DMS153 treated with DMSO at 0.1 percent for 48 hours (cell line): ENCODE data around the gene OR52K2.
"Not testable (repeated sequence)": the region's sequence is repeated elsewhere in the genome, so short reads cannot be mapped to it uniquely, and the experiment has no call there.

Source experiments
- DNase-seq: peaks from one replicate; lab custom pipeline; 2025; ENCODE audit not compliant: unreplicated experiment; lab: John Stamatoyannopoulos, UW

The OR52K2 gene

DNA sequence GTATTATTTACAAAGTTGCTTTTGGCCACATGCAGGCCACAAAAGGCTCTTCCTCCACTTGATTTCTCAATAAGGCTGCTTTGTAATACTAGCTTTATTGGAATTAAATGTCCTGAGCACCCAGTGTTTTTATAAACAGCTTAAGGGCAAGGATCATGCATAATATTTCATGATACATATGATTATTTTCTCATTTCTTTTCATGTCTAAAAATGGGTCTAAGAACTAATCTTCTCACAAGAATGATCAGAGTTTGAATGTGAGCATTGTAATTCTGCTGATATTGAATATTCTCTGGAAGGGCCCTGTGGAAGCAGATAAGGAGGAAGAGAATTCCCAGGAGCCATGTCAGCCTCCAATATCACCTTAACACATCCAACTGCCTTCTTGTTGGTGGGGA, at the start of gene OR52K2:
Gene OR52K2, plus strand, starts transcription at position 301 of the 400 bp plus-strand sequence. Its CDS starts 45 bp downstream, at position 346.
- DNase-seq, result no peak

DNA sequence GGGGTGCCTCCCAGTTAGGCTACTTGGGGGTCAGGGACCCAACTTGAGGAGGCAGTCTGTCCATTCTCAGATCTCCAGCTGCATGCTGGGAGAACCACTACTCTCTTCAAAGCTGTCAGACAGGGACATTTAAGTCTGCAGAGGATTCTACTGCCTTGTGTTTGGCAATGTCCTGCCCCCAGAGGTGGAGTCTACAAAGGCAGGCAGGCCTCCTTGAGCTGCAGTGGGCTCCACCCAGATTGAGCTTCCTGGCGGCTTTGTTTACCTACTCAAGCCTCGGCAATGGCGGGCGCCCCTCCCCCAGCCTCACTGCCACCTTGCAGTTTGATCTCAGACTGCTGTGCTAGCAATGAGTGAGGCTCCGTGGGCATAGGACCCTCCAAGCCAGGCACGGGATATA, 42.9 kb upstream of the OR52K2 start:
- DNase-seq, result not testable (repeated sequence)

DNA sequence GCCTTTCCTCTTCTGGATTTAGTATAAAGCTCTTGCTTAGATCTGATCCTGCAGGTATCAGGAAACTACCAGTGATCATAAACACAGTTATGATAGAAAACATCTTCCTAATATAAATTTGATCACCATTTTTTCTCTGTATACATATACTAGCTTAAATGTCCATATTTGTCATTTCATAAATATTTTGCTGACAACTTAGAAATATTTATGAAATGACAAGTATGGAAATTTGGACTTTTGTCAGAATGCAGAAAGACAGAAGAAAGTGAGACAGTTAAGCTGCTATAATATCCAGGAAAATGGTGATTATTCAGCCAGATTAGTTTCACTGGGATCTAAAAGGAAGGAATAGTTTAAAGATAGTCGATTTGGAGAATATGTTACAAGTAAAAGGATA, 32.8 kb upstream of the OR52K2 start:
- DNase-seq, result no peak

DNA sequence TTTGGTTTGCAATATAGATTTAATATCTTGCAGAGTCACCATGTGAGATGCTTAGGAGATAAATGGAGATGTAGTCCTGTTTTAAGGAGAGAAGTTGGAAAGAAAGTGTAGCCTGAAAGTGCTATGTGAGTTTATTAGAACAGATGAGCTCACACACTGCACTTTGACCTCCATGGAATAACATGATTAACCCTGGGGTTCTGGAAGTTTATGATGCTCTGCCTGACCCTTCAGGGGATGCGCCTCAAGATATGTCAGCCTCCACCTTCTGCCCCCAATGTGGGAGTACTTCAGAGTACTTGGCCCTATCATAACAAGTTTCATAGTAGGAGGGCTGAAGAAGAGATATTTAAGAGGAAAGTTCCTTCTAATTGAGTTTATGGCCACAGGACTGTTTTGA, 32.3 kb upstream of the OR52K2 start:
- no peak for DNase-seq

DNA sequence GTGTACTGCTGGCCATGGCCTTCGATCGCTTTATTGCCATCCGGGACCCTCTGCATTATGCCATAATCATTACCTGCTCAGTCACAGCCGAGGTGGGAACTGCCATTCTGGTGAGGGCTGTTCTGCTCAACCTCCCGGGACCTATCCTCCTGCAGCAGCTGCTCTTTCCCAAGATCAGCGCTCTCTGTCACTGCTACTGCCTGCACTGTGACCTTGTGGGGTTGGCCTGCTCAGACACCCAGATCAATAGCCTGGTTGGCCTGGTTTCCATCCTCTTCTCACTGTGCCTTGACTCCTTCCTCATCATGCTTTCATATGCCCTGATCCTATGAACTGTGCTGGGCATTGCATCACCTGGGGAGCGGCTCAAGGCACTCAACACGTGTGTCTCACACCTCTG, 30.7 kb upstream of the OR52K2 start:
- no peak for DNase-seq

DNA sequence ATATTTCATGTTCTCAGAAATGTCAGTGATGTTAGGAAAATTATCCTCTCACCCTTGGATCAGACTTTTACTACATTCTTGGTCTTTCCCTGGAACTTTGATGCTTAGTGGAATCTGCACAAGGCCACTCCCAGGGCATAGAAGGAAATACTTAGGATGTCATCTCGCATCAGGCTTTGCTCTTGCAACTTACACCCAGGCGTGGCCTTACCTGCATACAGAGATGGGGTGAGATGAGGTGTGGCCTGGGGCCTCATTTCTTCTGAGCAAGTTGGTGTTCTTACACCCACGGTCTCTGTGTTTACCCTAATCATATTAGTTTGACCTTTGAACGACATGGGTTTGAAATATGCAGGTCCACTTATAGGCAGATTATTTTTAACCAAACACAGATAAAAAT, 19.0 kb upstream of the OR52K2 start:
- DNase-seq, result no peak

DNA sequence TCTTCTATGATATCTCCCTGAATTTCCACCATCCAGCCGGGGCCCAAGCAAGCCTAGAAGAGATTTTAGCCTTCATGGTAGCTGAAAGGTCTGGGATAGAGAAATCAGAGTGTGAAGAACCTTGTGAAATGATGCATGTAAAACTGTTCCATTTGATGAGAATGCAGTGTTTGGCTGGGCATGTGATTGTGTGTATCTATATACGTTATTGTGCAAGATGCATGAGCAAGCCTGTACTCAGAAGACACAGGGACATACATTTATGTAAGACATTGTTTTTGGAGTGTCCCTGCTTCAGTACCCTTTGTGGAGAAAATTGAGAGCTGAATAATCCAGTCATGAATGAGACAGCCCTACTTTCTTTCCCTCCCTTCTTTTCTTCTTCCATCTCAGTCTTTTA, 15.2 kb upstream of the OR52K2 start:
- no peak for DNase-seq

DNA sequence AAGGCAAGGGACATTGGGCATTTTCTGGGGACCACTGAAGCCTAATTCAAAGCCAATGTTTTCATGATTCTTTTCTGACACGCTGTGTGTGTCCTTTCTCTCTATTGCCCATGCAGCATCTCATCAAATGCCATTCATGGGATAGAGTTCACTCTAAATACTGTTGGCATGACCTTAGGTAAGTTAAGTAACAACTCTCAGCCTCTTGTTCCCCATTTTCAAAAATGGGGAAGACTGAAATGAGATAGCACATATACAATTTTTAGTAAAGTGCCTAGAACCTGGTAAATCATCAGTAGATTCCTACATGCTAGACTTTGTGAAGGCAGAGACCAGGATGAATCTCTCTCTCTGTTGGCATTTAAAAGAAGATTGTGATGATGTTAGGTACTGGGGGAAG, 12.7 kb upstream of the OR52K2 start:
- DNase-seq, result no peak

DNA sequence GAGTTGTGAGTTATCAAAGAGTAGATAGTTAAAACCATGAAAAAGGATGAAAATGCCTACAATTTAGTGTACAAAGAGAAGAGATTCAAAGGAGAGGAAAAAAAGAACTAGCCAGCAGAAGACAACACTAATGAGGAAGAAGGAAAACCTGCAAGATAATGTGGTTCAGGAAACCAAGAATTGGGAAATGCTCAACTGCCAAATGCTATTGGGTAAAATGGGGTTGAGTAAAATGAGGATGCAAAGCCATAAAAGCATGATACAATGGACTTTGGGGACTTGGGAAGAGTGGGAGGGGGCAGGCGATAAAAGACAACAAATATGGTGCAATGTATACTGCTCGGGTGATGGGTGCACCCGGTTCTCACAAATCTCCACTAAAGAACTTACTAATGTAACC, 7.6 kb upstream of the OR52K2 start:
- no peak for DNase-seq

DNA sequence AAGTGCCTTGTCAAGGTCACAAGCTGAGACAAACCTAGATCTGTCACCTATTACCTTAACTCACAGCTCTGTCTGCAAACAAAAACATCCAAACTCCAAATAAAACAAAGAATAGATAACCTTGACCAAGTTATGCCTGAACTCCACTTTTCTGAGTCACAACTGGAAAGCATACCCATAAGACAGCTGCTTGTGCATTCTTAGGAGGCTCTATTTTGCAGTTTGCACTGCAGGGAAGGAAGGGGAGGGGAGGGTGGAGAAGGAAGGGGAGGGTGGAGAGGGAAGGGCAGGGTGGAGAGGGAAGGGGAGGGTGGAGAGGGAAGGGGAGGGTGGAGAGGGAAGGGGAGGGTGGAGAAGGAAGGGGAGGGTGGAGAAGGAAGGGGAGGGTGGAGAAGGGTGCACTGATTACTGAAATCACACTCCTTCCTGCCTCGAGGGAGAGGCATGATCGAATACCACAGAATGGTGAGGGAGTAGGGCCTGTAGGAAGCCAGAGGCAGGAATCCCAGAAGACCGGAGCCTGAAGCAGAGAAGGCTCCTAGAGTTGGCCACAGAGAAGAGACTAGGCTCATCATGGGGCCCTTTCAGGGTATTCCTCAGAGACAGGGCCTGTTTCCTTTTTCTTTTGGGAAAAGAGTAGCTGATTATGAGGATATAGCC, 5.7 kb upstream of the OR52K2 start:
- no peak for DNase-seq

DNA sequence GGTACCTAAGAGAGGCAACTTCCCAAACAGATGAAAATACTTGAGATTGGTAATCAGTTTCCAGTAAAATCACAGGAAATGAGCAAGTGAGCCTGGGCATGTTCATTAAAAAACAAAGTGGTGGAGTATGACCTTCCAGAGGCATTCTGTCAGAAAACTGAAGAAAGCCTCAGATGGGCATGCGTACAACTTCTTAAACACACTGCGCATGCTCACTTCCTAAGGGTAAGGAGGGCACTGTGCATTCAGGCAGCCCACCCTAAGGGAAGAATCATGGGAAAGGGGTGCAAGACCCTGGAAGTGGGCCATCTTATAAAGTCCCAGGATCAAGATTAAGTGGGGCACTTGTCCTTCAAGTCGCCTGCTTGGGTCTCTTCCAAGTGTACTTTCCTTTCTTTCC, 4.0 kb downstream of the OR52K2 start:
- no peak for DNase-seq

DNA sequence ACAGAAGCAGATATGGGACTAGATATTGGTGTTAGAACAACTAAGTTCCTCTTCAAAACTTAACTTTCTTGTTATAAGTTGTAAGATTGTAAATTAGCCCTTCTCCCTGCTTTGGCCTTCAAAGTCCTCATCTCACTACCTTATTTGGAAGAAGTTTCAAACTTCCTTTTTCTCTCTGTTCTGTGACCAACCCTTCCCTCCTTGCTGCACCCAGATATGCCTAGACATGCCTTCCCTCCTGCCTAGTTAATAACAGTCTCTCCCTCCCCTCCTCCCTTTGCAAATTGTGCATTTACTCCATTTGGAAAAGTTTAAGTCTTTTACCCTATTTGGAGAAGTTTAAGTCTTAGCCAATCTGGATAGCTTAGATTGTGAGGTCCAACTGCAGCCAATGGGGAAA, 4.9 kb downstream of the OR52K2 start:
- no peak for DNase-seq

DNA sequence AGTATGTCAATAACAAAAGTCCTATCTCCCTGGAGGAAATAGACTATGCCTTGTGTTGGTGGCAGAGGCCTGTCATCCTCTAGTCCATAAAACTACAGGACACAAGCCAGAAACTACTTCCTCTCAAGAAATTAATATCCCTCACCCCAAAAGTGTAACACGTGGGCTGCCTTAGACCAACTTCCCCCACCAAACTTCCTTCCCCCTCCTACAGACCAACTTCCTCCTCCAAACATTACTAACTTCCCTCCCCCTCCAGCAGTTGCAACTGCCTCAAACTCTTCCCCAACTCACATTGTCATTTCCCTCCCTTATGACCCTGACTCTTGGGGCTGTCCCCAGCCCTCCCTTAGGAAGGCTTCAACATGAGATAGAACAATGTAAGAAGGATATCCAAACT, 6.3 kb downstream of the OR52K2 start:
- no peak for DNase-seq

DNA sequence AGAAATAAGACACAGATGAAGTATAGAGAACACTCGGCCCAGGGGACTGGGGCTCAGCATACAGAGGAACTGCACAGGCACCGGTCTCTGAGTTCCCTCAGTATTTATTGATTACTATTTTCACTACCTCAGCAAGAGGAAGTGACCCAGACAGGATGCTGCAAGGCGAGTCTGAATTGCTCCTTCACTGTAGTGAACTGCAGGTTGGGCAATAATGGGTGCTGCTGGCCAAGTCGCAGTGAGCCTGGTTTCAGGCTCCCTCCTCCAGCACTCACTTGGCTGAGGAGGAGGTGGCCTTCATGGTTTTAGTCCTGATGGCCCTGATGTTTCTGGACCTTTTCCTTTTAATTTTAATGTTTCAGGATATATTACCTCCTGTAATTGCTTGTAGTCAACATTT, 10.4 kb downstream of the OR52K2 start:
- no peak for DNase-seq

DNA sequence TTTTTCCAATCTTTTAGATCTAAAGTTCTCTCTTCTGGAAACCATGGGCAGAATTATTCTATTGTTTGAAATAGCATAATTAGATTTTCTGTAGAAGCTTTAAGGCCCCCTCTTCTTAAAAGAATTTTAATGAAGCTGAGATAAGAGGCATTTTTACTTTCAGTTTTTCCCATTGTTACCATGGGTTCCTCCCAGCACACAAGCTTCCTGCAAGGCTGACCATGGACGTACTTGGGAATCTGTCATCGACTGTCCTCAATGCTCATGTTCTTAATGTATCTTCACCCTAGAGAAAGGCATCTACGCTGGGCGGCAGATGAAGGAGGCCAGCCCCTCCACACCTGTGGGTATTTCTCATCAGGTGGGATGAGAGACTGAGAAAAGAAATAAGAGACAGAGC, 11.1 kb downstream of the OR52K2 start:
- no peak for DNase-seq

DNA sequence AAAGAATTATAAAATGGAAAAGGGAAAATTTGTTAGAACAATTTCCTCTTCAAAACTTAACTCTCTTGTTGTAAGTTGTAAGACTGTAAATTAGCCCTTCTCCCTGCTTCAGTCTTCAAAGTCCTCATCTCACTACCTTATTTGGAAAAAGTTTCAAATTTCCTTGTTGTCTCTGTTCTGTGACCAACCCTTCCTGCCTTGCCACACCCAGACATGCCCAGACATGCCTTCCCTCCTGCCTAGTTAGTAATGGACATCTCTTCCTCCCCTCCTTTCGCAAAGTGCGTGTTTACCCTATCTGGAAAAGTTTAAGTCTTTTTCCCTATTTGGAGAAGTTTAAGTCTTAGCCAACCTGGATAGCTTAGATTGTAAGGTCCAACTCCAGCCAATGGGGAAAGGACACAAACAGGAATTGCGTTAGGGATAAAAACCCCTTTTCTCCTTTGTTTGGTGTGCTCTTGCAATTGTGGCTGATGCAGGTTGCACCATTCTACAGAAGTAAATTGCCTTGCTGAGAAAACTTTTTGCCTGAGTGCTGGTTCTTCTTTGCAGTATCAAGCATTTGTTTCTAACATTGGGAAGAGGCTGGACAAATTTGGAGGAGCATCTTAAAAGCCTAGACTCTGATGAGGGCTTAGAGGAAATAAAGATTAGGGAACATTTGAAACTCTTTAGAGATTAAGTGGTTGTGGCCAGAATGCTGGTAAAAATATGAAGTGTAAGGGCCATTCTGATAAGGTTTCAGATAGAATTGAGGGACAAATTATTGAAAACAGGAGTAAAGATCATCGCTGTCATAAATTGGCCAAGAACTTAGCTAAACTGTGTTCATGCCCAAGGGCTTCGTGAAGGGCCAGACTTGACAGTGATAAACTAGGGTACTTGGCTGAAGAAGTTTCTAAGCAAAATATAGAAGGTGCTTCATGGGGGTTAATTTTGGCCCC, 15.4 kb downstream of the OR52K2 start:
- no peak for DNase-seq

DNA sequence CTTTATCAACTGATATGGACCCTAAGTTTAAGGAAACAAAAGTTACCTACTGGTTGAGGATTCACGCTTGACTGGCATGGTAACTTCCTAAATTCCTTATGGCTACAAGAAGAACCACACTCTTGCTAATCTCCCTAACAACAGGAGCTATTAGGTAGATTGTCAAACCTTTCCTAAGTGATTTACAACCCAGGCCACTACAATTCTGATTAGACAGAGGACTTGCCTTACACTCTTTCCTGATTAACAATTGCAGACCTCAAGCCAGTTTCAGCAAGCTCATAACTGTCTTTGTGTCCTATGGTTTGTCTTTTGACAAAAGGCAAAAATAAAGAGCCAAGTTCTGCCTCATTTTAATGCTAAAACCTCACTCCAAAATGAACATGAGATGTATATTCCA, 16.3 kb downstream of the OR52K2 start:
- DNase-seq, result no peak

DNA sequence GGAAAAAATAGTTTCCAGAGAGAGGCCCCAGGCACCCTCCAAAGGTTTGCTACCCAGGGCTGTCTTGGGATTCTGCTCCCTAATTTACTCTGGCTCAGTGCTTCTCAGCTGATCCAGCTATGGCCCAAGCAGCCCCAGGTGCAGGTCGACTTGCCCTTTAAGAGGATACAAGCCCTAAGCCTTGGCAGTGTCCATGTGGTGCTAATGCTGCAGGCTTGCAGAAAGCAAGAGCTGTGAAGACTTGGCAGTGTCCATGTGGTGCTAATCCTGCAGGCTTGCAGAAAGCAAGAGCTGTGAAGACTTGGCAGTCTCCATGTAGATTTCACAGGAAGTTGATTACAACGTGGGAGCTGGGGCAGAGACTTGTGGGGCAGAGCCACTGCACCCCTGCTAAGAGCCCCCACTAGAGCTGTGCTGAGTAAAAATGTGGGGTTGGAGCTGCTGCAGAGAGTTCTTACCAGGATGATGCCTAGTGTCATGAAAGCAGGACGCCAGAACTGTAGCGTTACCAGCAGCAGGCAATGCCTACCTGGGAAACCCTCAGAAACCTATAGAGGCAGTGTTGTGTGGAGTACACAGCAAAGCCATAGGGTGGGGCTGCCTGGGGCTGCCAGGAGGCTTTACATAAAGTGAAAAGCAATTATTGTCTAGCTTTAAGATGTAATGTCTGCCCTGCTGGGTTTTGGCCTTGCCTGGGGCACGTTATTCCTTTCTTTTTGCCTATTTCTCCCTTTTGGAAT, 17.2 kb downstream of the OR52K2 start:
- DNase-seq, result no peak

DNA sequence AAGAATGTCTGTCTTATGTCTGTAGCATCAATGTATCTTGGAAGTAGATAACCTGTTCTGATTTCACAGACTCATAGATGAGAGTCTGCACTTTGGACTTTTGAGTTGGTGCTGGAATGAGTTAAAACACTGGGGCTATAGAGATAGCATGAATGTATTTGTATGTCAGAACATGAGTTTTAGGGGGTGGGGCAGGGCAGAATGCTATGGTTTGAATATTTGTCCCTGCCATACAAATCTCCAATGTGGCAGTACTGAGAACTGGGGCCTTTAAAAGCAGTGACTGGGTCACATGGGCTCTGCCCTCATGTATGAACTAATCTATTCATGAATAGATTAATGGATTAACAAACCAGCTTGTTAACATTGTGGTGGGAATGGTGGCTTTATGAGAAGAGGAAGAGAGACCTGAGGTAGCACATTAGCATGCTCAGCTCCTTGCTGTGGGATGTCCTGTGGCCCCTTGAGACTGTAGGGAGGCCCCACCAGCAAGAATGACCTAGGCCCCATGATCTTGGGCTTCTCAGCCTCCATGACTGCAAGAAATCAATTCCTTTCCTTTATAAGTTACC, 17.9 kb downstream of the OR52K2 start:
- DNase-seq, result no peak

DNA sequence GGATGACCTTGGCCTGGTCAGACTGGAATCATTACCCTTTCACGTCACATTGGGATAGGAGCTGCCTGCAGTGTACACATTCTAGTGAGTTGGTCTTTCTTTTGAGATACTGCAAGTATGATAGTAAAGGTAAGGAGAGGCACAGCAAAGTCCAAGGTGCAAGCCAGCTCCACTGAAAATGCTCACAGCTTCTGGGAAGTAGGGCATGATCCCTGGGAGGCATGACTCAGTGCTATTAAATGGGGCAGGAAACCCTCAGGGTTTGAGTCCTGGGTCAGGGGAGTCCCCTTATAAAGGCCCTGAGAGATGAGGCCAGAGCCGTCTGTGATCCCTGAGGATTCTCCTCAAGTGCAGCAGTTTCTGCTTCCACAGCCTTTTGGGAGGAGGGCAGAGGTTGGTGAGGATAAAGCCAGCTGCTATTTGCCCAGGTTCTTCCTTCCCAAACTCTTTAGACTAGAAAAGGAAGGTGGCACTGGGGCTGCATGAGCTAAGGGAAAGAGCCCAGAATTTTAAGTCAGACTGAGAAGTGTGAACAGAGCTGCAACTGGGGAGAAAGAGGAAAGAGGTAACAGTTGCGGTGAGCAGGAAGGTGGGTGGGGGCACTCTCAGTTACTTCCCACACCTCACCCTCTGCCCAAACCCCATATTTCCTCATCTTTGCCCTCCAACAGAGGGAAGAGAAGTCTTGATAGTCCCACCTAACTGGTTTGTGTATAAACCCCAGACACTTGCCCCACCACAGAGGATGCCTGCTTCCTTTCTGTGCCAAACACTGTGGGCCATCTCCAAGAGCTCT, 18.9 kb downstream of the OR52K2 start:
- no peak for DNase-seq

DNA sequence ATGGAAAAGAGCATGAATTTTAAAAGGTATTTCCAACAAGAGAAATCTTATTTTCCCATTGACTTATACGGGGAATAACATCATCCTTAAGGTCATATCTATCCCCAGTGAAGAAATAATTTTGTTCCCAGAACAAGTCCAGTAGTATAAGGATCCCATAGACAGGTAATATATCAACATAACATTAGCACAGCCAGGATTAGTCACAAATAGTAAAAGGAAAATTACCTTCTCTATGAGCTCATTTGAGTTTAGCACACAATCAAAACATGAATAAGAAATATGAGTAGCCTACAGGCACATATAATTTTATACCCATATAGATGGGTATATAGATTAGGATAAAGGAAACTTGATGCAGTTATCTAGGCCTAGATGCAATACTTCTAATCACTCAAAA, 30.5 kb downstream of the OR52K2 start:
- no peak for DNase-seq
